CD4-positive, alpha-beta T cell (primary cell): ENCODE measurements around the gene TBCD. TPM values are rescaled to one million over a fixed set of nuclear protein-coding genes. Genes with fewer than 3 reads are reported as not detected.

Source experiments
- ATAC-seq: fragments of 200-7000 bp; cut with Tn5 transposase; one replicate; pipeline ENCODE4 v1.10.0; 2022; ENCODE audit warnings: mild to moderate bottlenecking; ENCODE audit not compliant: poor library complexity
- CTCF ChIA-PET: fragments of 350-600 bp; sonication (Branson Sonifier 250); formaldehyde crosslinking; loops from one replicate; lab custom pipeline; 2021; ENCODE audit warnings: antibody characterized with exemption, inconsistent platforms; lab: Charles Lee
- POLR2A ChIA-PET: fragments of 350-600 bp; sonication (Branson Sonifier 250); formaldehyde crosslinking; loops from one replicate; lab custom pipeline; 2021; ENCODE audit warnings: antibody characterized with exemption, inconsistent platforms; lab: Charles Lee
- DNase-seq, 14 experiments: peaks; one replicate each; pipeline ENCODE4 v3.0.0-alpha.2; 2013 to 2020; ENCODE audit warnings: mixed read lengths in 2 of 14
- H3K27ac ChIP-seq, 2 donors: one replicate each; pipeline versions ENCODE4 v1.5.1 to v1.7.0; 2013; ENCODE audit warnings: low read length in 2 of 2, low read depth in 1 of 2, mild to moderate bottlenecking in 1 of 2
- H3K27me3 ChIP-seq, 2 experiments: 1 replicate in 1 of 2; 2 replicates in 1 of 2; pipeline versions ENCODE4 v1.6.1 to v1.7.0; 2013; ENCODE audit warnings: low read length in 2 of 2, control low read depth in 1 of 2, mild to moderate bottlenecking in 1 of 2, moderate library complexity in 1 of 2; ENCODE audit not compliant: insufficient read depth in 2 of 2, control insufficient read depth in 1 of 2
- H3K36me3 ChIP-seq: one replicate; pipeline ENCODE4 v1.6.1; 2013; ENCODE audit warnings: low read length, control low read depth; ENCODE audit not compliant: insufficient read depth
- H3K4me1 ChIP-seq: one replicate; pipeline ENCODE4 v1.6.1; 2013; ENCODE audit warnings: low read length, control low read depth; ENCODE audit not compliant: insufficient read depth
- H3K4me3 ChIP-seq: one replicate; pipeline ENCODE4 v1.5.1; 2013; ENCODE audit warnings: mild to moderate bottlenecking, low read length, moderate library complexity
- H3K9me3 ChIP-seq, 2 experiments: 1 replicate in 1 of 2; 2 replicates in 1 of 2; pipeline versions ENCODE4 v1.6.1 to v1.7.0; 2013; ENCODE audit warnings: low read length in 2 of 2, mild to moderate bottlenecking in 2 of 2, control low read depth in 1 of 2, moderate library complexity in 1 of 2; ENCODE audit not compliant: control insufficient read depth in 1 of 2, insufficient read depth in 1 of 2
- H3K27ac Mint-ChIP-seq: one replicate; pipeline ENCODE4 v1.8.0; 2020; ENCODE audit warnings: mixed read lengths
- H3K27me3 Mint-ChIP-seq: one replicate; pipeline ENCODE4 v1.8.0; 2021; ENCODE audit warnings: mixed read lengths
- H3K36me3 Mint-ChIP-seq: one replicate; pipeline ENCODE4 v1.8.0; 2021; ENCODE audit warnings: low read depth, mixed read lengths
- H3K4me1 Mint-ChIP-seq: one replicate; pipeline ENCODE4 v1.8.0; 2021; ENCODE audit warnings: low read depth, mixed read lengths
- H3K4me3 Mint-ChIP-seq: one replicate; pipeline ENCODE4 v1.8.0; 2020; ENCODE audit warnings: mild to moderate bottlenecking, mixed read lengths
- H3K9me3 Mint-ChIP-seq: one replicate; pipeline ENCODE4 v1.8.0; 2020; ENCODE audit warnings: mixed read lengths
- intact Hi-C, 2 experiments: fragments of 100-400 bp; cut with DNase I in 1 of 2; cut with micrococcal nuclease in 1 of 2; formaldehyde crosslinking; loops; one replicate each; pipeline versions ENCODE4 v1.15.1 to v1.9.0; 2023 to 2025; cut with DNase I, micrococcal nuclease
- total RNA-seq, 174 experiments: library from RNA in 2 of 174; stranded (reverse) in 2 of 174; gene quantifications; one replicate each; pipeline ENCODE4 v1.2.3 and lab custom pipeline; 2021 to 2026
- TF ChIP-seq, protein P1 (sequence below): fragments of 200-600 bp; IDR thresholded peaks from one replicate; pipeline ENCODE4 v1.8.0; 2022; ENCODE audit warnings: antibody characterized with exemption, mild to moderate bottlenecking

Gene TBCD
- total RNA-seq, 2 experiments from 2014 or later, result 74.6 to 80.3 TPM

DNA sequence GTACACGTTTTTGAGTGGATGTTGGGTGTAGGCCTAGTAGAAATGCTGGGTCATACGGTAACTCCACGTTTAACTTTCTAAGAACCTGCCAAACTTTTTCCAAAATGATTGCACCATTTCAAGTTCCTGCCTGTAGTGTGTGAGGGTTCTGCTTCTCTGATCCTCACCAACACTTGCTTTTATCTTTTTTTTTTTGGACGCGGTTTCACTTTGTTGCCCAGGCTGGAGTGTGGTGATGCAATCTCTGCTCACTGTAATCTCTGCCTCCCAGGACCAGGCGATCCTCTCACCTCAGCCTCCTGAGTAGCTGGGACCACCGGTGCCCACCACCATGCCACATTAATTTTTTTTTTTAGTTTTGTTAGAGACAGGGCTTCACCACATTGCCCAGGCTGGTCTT, 64.5 kb downstream of the TBCD start:
- Histone ChIP-seq H3K27ac (no peak overlapping the region), H3K4me1 (no peaks in the 10 kb centered on the region), H3K4me3 (no peak overlapping the region), H3K9me3 (peaks cover 0 to 20% of the 10 kb centered on the region in 2 experiments), H3K36me3 (peaks cover 45% of the 10 kb centered on the region), H3K27me3 (no peaks in the 10 kb centered on the region)
- H3K27ac Mint-ChIP-seq, result no peak overlapping the region
- TF ChIP-seq, protein P1, sequence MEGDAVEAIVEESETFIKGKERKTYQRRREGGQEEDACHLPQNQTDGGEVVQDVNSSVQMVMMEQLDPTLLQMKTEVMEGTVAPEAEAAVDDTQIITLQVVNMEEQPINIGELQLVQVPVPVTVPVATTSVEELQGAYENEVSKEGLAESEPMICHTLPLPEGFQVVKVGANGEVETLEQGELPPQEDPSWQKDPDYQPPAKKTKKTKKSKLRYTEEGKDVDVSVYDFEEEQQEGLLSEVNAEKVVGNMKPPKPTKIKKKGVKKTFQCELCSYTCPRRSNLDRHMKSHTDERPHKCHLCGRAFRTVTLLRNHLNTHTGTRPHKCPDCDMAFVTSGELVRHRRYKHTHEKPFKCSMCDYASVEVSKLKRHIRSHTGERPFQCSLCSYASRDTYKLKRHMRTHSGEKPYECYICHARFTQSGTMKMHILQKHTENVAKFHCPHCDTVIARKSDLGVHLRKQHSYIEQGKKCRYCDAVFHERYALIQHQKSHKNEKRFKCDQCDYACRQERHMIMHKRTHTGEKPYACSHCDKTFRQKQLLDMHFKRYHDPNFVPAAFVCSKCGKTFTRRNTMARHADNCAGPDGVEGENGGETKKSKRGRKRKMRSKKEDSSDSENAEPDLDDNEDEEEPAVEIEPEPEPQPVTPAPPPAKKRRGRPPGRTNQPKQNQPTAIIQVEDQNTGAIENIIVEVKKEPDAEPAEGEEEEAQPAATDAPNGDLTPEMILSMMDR, result no peak
- intact Hi-C loops, result no loop called here
- ATAC-seq (no peak), DNase-seq (no peak)
- peaks cover 4% of the 10 kb centered on the region for H3K9me3 Mint-ChIP-seq
- ChIA-PET CTCF (no interaction called here), POLR2A (no interaction called here)
- no peaks in the 10 kb centered on the region for H3K4me1 Mint-ChIP-seq
- H3K36me3 Mint-ChIP-seq, result peaks cover 78% of the 10 kb centered on the region
- no peak overlapping the region for H3K4me3 Mint-ChIP-seq
- H3K27me3 Mint-ChIP-seq, result no peaks in the 10 kb centered on the region

DNA sequence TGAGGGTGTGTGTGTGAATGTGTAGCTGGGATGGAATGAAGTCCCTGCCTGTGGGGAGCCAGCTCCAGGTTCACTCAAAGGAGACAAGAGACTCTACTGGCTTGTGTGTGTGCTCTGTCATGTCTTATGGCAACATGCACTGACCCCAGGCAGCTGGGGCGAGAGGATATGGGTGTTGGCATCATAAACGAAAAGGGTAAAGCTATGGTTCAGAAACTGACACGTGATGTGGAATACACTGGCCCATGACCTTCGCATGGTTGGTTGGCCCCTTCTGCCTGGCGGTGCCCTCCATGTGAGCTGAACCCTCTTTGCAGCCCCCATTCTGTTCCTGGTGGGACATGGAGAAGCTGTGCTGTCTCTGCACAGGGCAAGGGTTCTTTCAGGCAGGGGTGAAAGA, 66.1 kb downstream of the TBCD start:
- intact Hi-C loops, result no loop called here
- TF ChIP-seq, protein P1, result no peak
- ChIA-PET POLR2A (interaction anchor here (2.1 kb wide), 1 partner anchor 46 kb away, joined by 10 read pairs; no protein-coding TSS in a partner anchor), CTCF (no interaction called here)
- H3K4me1 Mint-ChIP-seq, result no peaks in the 10 kb centered on the region
- no peak overlapping the region for H3K27ac Mint-ChIP-seq
- Histone ChIP-seq H3K4me1 (no peaks in the 10 kb centered on the region), H3K27ac (no peak overlapping the region), H3K36me3 (peaks cover 35% of the 10 kb centered on the region), H3K27me3 (no peaks in the 10 kb centered on the region), H3K9me3 (peaks cover 0 to 20% of the 10 kb centered on the region in 2 experiments), H3K4me3 (no peak overlapping the region)
- DNase-seq, result no peak
- no peak overlapping the region for H3K4me3 Mint-ChIP-seq
- no peak for ATAC-seq
- H3K36me3 Mint-ChIP-seq, result peaks cover 84% of the 10 kb centered on the region
- peaks cover 4% of the 10 kb centered on the region for H3K9me3 Mint-ChIP-seq
- no peaks in the 10 kb centered on the region for H3K27me3 Mint-ChIP-seq

DNA sequence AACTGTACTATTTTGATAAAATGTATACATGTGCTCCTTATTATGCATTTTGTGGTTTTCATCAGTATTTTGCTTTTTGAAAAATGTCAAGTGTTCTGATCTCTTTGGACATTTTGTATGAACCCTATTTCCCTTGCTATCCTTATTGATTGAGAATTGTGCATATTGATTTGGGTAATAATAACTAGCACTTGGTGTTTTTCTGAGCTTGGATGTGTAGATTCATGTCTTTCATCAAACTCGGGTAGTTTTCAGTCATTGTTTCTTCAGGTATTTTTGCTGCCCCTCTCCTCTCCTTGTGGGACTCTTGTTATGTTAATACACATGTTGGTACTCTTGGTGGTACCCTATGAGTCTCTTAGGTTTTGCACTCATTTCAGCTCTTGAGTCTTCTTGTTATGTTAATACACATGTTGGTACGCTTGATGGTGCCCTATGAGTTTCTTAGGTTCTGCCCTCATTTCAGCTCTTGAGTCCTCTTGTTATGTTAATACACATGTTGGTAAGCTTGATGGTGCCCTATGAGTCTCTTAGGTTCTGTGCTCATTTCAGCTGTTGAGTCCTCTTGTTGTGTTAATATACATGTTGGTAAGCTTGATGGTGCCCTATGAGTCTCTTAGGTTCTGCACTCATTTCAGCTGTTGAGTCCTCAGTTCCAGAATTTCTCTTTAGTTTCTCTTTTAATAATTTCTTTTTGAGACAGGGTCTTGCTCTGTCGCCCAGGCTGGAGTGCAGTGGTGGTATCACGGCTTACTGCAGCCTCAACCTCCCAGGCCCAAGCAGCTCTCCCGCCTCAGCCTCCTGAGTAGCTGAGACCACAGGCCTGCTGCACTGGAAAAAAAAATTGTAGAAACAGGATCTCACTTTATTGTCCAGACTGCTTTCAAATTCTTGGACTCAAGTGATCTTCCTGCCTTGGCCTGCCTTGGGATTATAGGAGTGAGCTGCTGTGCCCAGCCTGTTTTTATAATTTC, 68.7 kb downstream of the TBCD start:
- peaks cover 28% of the 10 kb centered on the region for H3K36me3 ChIP-seq
- Mint-ChIP-seq H3K4me3 (no peak overlapping the region), H3K36me3 (peaks cover 75% of the 10 kb centered on the region), H3K9me3 (peaks cover 4% of the 10 kb centered on the region), H3K27me3 (no peaks in the 10 kb centered on the region), H3K27ac (no peak overlapping the region), H3K4me1 (no peaks in the 10 kb centered on the region)
- peaks cover 0 to 20% of the 10 kb centered on the region in 2 experiments for H3K9me3 ChIP-seq
- H3K27ac ChIP-seq, result no peak overlapping the region
- ATAC-seq (no peak), DNase-seq (no peak)
- no peaks in the 10 kb centered on the region for H3K4me1 ChIP-seq
- TF ChIP-seq, protein P1, result no peak
- ChIA-PET POLR2A (no interaction called here), CTCF (interaction anchor here (1.4 kb wide), 1 partner anchor 19 kb away, joined by 4 read pairs; the partner anchor contains the start of gene ZNF750)
- intact Hi-C loops, result no loop called here
- H3K27me3 ChIP-seq, result no peaks in the 10 kb centered on the region
- H3K4me3 ChIP-seq, result no peak overlapping the region
